Measurements from ENCODE around the gene SPTB.

SPTB gene

DNA sequence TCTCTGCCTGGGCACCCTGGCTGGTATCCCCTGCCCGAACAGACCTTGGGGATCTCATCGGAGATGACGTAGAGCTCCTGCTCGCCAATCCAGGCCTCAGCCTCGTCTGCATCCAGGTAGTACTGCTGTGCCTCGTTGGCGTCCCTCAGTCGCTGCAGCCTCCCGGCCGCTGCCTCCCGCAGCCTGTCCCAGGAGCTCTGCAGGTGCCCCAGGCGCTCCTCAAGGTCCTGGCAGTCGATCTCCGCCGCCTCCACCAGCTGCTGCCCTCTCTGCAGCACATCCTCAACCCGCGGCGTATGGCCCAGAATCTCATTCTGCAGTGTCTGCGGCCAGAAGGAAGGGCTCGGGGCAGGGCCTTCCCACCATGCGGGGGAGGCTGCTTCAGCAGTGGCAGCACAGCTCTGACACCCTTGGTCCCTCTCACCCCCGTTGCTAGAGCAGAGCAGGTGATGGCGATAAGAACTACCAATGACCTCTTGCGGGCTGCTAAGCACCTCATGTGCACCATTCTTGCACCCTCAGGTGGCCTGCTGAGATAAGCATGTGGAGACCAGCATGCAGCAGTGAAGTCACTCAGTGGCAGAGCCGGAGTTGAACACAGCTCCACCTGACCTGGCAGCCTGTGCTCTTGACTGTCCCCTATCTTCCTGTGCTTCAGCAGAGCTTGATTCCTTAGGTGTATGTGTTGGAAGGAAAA lies 104.5 kb downstream of the SPTB start:
- TF ChIP-seq, protein P1, sequence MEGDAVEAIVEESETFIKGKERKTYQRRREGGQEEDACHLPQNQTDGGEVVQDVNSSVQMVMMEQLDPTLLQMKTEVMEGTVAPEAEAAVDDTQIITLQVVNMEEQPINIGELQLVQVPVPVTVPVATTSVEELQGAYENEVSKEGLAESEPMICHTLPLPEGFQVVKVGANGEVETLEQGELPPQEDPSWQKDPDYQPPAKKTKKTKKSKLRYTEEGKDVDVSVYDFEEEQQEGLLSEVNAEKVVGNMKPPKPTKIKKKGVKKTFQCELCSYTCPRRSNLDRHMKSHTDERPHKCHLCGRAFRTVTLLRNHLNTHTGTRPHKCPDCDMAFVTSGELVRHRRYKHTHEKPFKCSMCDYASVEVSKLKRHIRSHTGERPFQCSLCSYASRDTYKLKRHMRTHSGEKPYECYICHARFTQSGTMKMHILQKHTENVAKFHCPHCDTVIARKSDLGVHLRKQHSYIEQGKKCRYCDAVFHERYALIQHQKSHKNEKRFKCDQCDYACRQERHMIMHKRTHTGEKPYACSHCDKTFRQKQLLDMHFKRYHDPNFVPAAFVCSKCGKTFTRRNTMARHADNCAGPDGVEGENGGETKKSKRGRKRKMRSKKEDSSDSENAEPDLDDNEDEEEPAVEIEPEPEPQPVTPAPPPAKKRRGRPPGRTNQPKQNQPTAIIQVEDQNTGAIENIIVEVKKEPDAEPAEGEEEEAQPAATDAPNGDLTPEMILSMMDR (IDR thresholded peaks at IDR 0.05; ENCODE audit: borderline replicate concordance, insufficient read depth, low read depth, low read length), result no peak
- H3K4me3 ChIP-seq (ENCODE audit: low read depth, low read length), result no peak overlapping the region

DNA sequence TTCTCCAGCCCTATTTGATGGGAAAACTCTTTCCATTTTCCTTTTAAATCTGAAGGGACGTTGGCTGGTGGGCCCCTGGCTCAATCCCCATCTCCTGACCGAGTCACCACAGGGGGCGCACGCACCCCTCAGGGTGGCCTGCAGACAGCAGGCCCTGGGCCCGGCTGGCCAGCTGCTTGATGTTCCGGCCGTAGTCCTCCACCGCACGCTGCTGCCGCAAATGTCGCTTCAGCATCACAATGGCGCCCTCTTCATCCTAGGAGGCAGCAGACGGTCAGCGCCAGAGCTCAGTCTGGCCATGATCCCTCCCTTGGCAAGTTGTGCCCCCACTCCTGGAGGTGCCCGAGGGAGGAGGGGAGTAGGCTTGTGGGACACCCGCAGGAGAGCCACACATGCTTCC lies 105.4 kb downstream of the SPTB start:
- TF ChIP-seq, protein P1 (IDR thresholded peaks at IDR 0.05; ENCODE audit: borderline replicate concordance, insufficient read depth, low read depth, low read length), result no peak

DNA sequence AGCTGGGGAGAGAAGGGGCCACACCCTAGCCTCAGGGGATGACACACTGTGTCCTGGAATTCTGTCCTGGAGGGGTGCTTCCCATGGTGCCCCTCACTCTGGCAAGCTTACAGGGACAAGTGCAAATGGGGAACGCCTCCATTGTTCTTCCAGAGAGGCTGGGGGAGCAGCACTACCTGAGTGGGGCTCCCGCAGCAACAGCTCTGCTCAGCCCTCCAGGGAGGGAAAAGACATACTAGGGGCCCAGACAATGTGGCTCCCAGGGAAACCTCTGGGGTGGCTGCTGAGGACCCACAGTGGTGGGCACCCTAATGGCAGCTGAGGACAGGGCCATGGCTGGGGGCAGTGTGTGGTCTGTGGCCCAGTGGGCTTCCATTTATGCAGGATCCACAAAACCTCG lies 106.1 kb downstream of the SPTB start:
- no peak overlapping the region for H3K4me3 ChIP-seq (ENCODE audit: low read depth, low read length)
- TF ChIP-seq, protein P1 (IDR thresholded peaks at IDR 0.05; ENCODE audit: borderline replicate concordance, insufficient read depth, low read depth, low read length), result no peak

More for the DNA sequence above, 105.4 kb downstream of the SPTB start:
- no peak overlapping the region for H3K4me3 ChIP-seq (ENCODE audit: low read depth, low read length)

DNA sequence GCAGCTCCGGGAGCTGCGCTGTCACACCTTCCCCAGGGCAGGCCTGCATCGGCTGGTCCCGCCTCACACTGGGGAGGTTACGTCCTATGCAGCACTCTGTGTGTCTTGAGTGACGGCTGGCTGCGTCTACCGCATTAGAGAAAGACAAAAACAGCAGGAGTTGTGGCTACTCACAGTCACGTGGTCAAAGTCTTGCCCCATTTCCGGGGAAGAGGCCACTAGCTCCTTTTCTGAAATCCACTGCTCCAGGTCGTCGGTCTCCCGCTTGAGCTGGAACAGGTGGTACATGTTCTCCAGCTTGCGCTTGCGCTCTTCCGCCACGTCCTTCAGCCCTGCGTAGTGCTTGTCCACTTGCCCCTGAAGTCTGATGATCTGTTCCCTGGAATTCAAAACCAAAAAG lies 106.7 kb downstream of the SPTB start:
- TF ChIP-seq, protein P1 (IDR thresholded peaks at IDR 0.05; ENCODE audit: borderline replicate concordance, insufficient read depth, low read depth, low read length), result no peak

DNA sequence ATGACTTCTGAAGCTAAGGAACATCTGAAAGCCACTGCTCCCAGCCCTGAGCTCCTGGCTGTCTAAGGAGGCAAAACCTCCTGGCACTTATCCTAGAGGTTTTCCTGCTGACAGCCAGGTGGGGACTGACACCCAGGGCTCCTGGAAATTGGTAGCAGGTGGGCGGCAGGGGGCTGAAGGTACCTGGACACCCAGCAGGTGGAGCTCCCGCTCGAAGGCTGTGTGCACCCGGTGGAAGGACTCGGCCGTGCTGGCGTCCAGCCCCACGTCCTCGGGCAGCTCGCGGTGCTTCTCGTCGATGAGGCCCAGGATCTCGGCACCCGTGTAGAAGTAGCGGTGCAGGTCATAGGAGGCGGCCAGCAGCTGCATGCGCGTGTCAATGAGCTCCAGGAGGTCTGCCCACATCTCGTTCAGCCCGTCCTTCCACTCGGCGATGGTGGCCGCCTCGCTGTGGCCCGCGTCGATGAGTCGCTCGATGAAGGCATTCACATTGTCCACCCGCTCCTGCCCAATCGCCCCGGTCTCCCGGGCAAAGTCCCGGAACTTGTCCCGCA lies 107.2 kb downstream of the SPTB start:
- TF ChIP-seq, protein P1 (IDR thresholded peaks at IDR 0.05; ENCODE audit: borderline replicate concordance, insufficient read depth, low read depth, low read length), result 0 out of 2 replicates have a peak, but pooled peaks have one; percentile 4
- H3K4me3 ChIP-seq (ENCODE audit: low read depth, low read length), result no peak overlapping the region

More for the DNA sequence above, 106.7 kb downstream of the SPTB start:
- no peak overlapping the region for H3K4me3 ChIP-seq (ENCODE audit: low read depth, low read length)

DNA sequence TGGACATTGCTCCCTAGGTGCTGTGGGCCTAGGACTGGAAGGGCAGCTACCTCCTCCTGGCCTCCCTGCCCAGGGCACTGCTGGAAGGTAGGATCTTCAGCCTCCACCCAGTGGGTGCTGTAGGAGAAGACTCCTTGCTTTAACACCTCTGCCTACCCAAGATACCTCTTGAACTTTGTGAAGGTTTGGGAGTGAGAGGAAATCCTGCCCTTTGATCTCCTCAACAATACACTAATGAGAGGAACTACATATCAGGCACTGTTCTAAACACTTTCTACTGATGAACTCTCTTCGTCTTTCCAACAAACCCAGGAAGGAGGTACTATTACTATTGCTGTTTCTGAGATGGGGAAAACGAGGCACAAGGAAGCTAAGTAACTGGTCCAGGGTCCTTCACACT lies 108.5 kb downstream of the SPTB start:
- TF ChIP-seq, protein P1 (IDR thresholded peaks at IDR 0.05; ENCODE audit: borderline replicate concordance, insufficient read depth, low read depth, low read length), result no peak
- H3K4me3 ChIP-seq (ENCODE audit: low read depth, low read length), result no peak overlapping the region

DNA sequence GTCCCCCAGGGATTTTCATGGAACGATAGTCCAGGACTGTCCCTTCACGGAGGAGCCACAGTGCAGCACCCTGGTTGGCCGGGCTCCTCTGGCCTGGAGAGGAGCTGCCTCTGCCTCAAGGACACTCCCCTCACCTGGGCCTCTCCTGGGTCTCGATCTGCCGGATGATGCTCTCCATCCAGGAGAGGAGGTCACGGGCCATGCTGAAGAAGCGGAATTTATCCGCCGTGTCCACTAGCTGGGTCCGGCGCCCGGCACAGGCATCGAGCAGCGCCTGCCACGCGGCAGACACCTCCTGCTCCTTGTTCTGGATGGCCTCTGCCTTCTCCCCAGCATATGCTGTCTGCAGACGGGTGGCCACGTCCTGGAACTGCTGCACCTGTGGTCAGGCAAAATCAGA lies 109.0 kb downstream of the SPTB start:
- H3K4me3 ChIP-seq (ENCODE audit: low read depth, low read length), result no peak overlapping the region
- TF ChIP-seq, protein P1 (IDR thresholded peaks at IDR 0.05; ENCODE audit: borderline replicate concordance, insufficient read depth, low read depth, low read length), result no peak

Data from GM12875 (cell line).